Activated CD8-positive, alpha-beta memory T cell treated with anti-CD3 and anti-CD28 coated beads, Interleukin-2, amount 50 U/mL, for 24 hours (primary cell): ENCODE measurements around the gene ENTHD1.
"Not testable (repeated sequence)": the region's sequence is repeated elsewhere in the genome, so short reads cannot be mapped to it uniquely, and the experiment has no call there.

Source experiments
- DNase-seq: peaks from one replicate; pipeline ENCODE4 v3.0.0-alpha.2; 2020; ENCODE audit errors: extremely low read depth

Gene ENTHD1

GRCh38 chr22:39797528-39798147, 95.9 kb downstream of the ENTHD1 start:
- DNase-seq: no peak

DNA sequence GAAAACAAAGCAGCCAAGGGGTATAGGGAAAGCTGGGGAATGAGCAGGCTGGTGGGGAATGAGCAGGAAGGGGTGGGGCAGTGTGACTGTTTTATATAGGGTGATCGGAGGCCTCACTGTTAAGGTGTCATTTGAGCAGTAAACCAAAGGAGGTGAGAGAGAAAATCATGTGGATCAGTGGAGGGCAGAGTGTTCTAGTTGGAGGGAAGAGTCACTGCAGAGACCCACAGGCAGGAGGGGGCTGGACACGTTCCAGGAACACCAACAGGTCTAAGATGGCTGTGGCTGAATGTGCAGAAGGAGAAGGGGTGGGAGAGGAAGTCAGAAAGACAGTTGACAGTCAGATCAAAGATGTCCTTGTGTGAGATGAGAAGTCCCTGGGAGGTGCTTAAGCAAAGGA, 103.8 kb downstream of the ENTHD1 start:
- no peak for DNase-seq

GRCh38 chr22:39785232-39785631, 108.3 kb downstream of the ENTHD1 start:
- no peak for DNase-seq

DNA sequence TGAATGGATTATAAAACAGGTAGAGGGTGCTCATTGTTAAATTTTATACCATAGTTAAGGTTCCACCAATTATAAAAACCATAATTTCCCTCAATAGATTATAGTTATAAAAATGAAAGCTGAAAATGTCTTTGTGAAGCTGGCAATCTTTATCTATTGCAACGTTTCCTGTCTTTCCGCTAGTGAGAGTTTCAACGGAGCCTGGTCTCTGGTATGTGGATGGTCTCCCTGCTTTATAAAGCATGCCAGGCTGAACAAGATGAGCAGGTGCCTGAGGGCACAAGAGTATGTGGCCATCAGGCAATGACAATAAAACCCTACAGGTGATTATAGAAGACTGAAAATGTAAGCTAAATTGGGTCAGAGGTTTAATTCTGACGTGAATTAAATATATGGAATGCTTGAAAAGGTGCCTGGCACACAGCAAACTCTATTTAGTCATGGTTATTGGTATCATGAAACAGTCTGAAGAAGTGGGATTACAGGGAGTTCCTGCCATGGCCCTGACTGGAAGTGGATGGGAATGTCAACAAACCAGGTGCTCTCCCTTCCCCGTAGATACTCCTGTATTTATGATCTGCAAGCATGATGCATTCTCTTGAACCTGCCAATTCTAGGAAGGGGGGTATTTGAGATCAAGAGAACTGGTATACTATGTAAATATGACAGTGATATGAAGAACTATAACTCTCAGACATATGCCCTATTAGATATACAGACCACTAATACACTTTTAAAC, 115.7 kb downstream of the ENTHD1 start:
- no peak for DNase-seq

DNA sequence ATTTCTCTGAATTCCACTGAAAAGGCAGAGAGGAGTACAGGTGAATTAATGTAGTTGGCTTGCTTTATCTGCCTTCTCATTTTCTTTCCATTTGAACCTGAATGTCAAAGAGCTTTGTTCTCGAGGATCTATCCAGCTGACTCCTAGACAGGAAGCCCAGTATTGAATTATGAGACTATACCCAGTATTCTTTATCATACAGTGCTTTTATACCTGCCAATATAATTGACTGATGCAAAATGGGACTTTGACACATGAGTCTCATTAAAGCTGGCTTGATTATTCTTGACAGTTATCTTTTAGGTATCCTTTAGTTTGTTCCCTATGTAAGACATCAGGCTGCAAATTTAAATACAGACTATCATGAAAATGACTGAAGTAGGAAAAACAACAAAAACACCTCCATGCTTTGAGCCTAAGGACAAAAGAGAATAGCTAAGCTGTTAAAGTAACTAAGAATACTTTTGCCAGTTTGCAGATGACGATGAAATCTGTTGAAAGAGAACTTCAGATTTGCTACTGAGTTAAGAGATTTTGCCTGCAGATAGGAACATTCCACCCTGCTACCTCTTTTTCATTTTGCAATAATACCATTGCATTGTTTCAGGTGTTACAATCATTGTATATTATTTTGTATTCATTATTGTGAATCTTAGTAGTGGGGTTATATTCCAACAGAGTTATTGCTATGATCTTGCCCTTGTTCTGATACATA, 117.1 kb downstream of the ENTHD1 start:
- DNase-seq: no peak

DNA sequence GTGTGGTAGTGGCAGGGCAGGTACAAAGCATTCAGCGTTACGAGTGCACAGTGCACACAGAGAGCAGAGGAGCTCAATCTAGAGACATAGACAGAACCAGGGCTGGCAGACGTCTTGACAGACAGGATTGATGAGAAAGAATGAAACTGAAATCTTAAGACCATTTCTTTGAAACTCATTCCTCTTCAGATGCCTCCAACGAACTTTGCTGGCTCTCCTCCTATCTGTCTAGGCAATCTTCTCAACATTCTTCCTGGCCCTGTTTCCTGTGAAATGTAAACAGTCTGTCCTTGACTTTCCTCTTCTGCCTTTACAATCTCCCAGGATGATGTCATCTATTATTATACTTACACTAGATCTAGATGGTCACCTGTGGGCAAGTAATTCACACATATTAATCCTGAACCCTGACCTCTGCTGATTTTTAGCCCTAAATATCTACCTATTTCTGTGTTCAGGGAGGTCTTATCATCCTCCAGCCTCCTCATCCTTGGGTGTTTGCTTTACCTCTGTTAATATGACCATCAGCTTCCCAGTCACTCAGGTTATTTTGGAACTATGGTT, 119.5 kb downstream of the ENTHD1 start:
- DNase-seq: no peak

- no peak for DNase-seq
Measured at GRCh38 chr22:39773503-39773902, 120.1 kb downstream of the ENTHD1 start.

- DNase-seq: no peak
Measured at GRCh38 chr22:39771486-39771885, 122.1 kb downstream of the ENTHD1 start.

DNA sequence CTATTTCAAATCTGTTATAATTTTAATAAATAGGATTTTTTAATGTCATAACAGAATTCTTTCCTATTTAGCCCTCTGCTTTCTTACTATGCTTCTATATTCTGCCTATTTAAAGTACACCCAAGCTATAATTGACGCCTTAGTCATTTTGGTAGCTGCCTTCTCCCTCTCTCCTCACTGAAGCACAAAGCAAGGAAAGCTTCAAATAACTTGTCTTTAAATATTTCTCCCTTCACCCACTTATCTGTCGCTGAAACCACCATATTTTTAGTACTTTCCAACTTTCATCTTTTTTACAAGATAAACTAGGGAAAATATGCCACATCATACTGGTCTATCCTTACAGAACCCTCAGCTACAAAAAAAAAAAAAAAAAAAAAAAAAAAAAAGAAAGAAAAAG, 127.9 kb downstream of the ENTHD1 start:
- DNase-seq: no peak

DNA sequence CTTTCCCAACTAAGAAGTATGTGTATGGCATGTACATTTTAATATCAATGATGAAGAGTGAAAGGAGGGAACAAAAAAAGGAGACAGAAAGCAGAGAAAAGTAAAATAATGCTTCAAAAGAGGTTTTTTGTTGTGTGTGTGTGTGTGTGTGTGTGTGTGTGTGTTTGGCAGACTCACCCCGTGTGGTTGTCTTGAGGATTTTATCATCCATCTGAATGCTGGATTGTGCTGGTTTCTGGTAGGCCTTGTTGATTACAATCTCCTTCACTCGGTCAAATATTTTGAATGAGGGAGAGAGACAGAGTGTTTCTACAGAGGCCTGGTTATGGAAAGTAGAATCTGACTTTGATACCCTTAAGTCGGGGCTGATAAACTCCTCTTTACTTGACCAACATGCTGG, 128.5 kb downstream of the ENTHD1 start:
- DNase-seq: no peak

- DNase-seq: no peak
Measured at GRCh38 chr22:39763276-39763675, 130.3 kb downstream of the ENTHD1 start.

DNA sequence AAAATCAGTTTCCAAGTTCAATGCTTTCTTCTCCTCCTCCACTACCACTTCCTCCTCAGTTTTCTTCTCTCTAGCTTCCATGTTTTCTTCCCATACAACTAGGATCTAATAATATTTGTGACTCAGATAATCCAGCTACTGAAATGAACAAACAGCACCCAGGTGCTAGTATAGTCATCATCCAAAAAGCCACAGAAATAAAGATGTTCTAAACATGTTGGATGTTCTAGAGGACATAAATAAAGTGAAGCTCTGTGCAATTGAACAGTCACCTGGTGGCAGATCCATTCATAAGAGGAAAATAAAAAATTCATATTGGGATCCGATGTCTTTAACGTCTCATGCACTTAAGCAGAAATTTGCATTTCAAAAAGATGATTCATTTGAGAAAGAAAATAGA, 142.8 kb downstream of the ENTHD1 start:
- no peak for DNase-seq

- no peak for DNase-seq
Measured at GRCh38 chr22:39748877-39749276, 144.7 kb downstream of the ENTHD1 start.

DNA sequence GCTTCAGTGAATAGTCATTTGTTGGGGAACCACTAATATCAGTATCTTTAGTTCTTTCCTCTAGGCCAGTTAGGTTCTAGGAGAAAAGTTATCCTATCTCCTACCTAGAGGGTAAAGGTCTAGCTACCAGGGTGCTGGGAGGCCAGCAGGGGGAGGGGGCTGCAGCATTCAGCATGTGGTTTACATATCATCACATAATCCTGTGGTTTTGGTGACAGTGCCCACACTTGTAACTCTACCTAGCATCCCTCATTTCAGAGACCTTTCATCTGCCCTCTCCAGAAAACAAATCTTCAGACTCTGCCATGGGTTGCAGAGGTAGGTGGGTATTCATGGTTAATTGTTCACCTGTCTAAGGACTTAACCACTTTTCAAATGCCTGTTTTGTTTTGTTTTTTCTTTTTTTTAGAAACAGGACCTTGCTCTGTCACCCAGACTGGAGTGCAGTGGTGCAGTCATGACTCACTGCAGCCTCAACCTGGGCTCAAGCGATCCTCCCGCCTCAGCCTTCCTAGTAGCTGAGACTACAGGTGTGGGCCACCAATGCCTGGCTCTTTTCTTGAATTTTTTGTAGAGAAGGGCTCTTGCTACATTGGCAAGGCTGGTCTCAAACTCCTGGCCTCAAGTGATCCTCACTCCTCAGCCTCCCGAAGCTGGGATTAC, 146.8 kb downstream of the ENTHD1 start:
- no peak for DNase-seq

DNA sequence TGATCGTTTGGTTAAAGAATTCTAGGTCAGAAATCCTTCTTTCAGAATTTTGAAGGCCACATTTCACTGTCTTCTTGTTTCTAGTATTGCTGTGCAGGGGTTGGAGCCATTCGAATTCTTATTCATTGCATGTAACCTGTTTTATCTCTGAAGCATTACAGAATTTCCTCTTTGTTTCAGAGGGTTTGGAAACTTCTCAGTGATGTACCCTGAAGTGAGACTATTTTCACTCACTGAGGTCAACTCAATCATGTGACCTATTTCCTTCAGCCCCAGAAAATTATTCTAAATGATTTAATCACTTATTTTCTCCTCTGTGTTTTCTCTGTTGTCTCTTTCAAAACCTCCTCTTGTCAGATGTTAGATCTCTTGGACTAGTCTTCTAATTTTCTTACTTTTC, 147.8 kb downstream of the ENTHD1 start:
- DNase-seq: no peak

DNA sequence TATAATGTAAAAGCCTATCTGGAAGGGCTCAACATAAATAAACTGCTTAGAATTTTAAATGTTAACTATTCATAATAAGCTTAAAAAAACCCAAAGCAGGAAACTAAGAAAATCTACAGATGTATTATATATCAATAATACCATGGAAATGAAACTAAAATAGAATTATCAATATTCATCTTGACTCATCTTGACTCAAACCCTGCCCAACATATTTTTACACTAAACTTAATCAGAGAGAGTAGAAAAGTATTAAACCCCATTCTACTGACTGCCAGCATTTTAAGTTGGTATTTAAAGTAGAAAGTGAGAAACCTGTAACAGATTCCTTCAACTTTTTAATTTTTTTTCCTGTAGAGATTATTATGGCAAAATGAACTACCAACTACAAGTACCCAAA, 149.2 kb downstream of the ENTHD1 start:
- DNase-seq: no peak

- DNase-seq: no peak
Measured at GRCh38 chr22:39743935-39744334, 149.6 kb downstream of the ENTHD1 start.

GRCh38 chr22:39739338-39740027, 154.1 kb downstream of the ENTHD1 start:
- no peak for DNase-seq

- DNase-seq: no peak
Measured at GRCh38 chr22:39738746-39739145, 154.8 kb downstream of the ENTHD1 start.

DNA sequence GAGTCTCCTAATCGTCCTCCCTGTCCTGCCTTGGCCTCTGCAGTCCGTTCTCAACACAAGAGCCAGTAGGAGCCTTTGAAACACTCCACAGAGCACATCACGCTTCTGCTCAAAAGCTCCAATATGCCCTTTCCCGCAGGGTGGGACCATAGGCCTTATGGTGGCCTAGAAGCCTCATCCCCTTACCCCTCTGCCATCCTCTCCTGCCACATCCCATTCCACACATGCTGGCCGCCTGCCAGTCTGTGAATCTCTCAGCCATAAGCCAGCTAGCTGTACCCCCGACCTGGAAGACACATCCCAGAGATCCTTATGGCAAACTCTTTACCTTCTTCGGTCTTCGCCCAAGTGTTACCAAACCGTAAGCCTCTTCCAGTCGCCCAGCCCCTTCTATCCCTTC, 157.8 kb downstream of the ENTHD1 start:
- no peak for DNase-seq

DNA sequence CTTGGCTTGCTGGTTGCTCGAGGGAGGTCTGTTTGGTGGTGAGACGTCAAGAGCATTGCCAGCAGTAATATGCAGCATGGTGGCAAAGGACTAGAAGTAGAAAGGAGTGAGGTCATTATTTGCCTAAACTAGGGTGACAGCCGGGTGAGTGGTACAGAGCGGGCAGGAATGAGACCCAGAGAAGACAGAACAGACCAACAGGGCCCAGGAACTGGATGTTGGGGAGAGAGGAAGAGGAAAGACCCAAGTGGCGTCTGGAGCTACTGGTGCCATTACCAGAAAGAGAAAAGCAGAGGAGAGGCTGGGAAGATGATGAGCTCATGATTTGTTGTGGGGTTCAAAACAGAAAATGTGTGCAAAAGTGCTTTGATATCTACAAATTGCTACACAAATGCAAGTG, 158.7 kb downstream of the ENTHD1 start:
- no peak for DNase-seq

GRCh38 chr22:39734046-39734445, 159.5 kb downstream of the ENTHD1 start:
- DNase-seq: not testable (repeated sequence)
